Immature natural killer cell (primary cell): ENCODE data around the gene SLC2A4. TPM values are rescaled to one million over a fixed set of nuclear protein-coding genes. Genes with fewer than 3 reads are reported as not detected.
A peak's percentile ranks its signal among the peaks of the same experiment; 100 is the strongest.

Experiments used
- DNase-seq, 3 donors: peaks; one replicate each; pipeline ENCODE4 v3.0.0; 2022; ENCODE audit warnings: mixed read lengths in 1 of 3
- H3K27ac Mint-ChIP-seq, 6 donors: one replicate each; pipeline ENCODE4 v1.8.0; 2020; ENCODE audit warnings: mixed read lengths in 6 of 6, mild to moderate bottlenecking in 5 of 6, inconsistent platforms in 4 of 6, moderate library complexity in 3 of 6
- H3K27me3 Mint-ChIP-seq, 3 donors: one replicate each; pipeline ENCODE4 v1.8.0; 2020 to 2021; ENCODE audit warnings: low read depth in 3 of 3, mild to moderate bottlenecking in 3 of 3, mixed read lengths in 3 of 3, moderate library complexity in 3 of 3, inconsistent platforms in 1 of 3
- H3K36me3 Mint-ChIP-seq, 3 donors: one replicate each; pipeline ENCODE4 v1.8.0; 2020; ENCODE audit warnings: mixed read lengths in 3 of 3, inconsistent platforms in 2 of 3, mild to moderate bottlenecking in 2 of 3
- H3K4me1 Mint-ChIP-seq, 2 donors: one replicate each; pipeline ENCODE4 v1.8.0; 2020; ENCODE audit warnings: inconsistent platforms in 2 of 2, mild to moderate bottlenecking in 2 of 2, mixed read lengths in 2 of 2, moderate library complexity in 1 of 2
- H3K4me3 Mint-ChIP-seq, 5 donors: one replicate each; pipeline ENCODE4 v1.8.0; 2020; ENCODE audit warnings: mild to moderate bottlenecking in 5 of 5, mixed read lengths in 5 of 5, inconsistent platforms in 3 of 5, moderate library complexity in 3 of 5
- H3K9me3 Mint-ChIP-seq, 6 donors: one replicate each; pipeline ENCODE4 v1.8.0; 2020; ENCODE audit warnings: mild to moderate bottlenecking in 6 of 6, mixed read lengths in 6 of 6, inconsistent platforms in 4 of 6, moderate library complexity in 3 of 6
- polyA plus RNA-seq, 3 donors: library from polyadenylated mRNA; unstranded; fragments of 300-500 nt; fragmentation: Illumina TruSeq; gene quantifications; one replicate each; pipeline ENCODE4 v1.2.3, GENCODE V29; 2021

SLC2A4 gene
- polyA plus RNA-seq, 3 donors from 2014 or later = 0.26 TPM; not detected in 2

DNA sequence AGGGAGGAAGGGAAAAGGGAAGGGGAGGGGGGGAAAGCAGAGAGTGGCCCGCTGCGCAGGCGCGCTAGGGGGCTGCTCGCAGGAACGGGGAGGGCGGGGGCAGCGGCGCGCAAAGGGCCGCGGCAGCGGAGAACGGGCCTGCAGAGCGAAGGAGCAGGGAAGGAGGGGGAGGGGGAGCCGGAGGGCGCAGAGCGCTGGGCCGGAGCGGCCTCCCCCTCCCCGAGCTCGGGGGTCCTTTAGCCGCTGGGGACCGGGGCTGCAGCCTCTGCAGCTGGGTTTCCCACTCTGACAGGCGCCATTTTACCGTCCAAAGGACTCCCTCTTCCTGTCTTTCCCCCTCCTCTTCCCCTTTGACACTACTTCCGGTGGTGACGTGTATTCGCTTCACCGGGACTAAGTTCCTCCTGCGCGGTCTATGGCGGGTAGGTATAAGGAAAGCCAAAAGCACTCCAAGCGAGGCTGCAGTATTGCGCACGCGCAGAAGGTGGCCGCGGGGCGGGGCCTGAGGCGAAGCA lies 29.8 kb upstream of the SLC2A4 start, which contains the start of gene CTDNEP1:
Gene CTDNEP1 (minus strand): TSS at position 74 of the 515 bp plus-strand sequence. CDS start 438 bp downstream, outside the sequence.
- peak; percentile 99 for DNase-seq
- Mint-ChIP-seq H3K27ac (peak within 1 kb of the TSS; percentile 99 to 100 (median 100)), H3K4me1 (peaks cover 43 to 51% of the 10 kb centered on the region in 2 donors), H3K27me3 (peaks cover 11 to 13% (median 12%) of the 10 kb centered on the region in 3 donors), H3K9me3 (no peaks in the 10 kb centered on the region), H3K36me3 (peaks cover 9 to 20% (median 11%) of the 10 kb centered on the region in 3 donors), H3K4me3 (peak within 1 kb of the TSS; percentile 96 to 98 (median 97))

DNA sequence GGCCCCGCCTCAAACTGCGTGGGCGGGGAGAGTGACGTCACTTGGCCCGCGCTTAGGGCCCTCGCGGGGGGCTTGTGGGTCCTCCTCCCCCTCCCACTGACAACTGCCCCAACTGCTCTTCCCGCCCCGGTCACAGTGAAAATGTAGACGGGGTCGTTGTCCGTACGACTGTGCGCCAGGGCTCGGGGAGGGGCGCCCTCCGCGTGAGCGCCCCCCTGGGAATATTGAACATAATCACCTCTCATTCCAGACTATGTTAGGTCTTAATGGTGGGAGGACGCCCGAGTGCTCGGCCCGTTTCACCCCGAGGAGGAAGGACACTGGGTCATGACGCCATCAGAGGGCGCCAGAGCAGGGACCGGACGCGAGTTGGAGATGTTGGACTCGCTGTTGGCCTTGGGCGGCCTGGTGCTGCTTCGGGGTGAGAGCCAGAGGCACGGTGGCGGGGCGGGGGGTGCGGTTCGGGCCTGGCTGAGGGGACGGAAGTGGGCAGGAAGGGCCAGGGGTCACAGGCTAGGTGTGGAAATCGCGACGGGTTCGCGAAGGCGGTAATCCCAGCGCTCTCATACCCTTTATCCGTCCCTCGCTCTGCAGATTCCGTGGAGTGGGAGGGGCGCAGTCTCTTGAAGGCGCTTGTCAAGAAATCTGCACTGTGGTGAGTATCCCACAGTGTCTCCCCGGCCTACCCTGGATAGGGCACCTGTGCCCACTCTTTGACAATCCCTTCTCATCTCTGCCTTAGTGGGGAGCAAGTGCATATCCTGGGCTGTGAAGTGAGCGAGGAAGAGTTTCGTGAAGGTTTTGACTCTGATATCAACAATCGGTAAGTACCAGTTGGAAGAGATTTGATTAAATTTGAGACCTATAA lies 29.1 kb upstream of the SLC2A4 start, which contains the start of gene ELP5:
Gene ELP5 (plus strand): TSS at position 40 of the 868 bp plus-strand sequence. CDS start 336 bp downstream, at position 376.
- Mint-ChIP-seq H3K9me3 (no peaks in the 10 kb centered on the region), H3K36me3 (peaks cover 9 to 22% (median 13%) of the 10 kb centered on the region in 3 donors), H3K4me3 (peak within 1 kb of the TSS; percentile 96 to 98 (median 97)), H3K27me3 (peaks cover 11 to 13% (median 12%) of the 10 kb centered on the region in 3 donors), H3K4me1 (peaks cover 44 to 51% of the 10 kb centered on the region in 2 donors), H3K27ac (peak within 1 kb of the TSS; percentile 99 to 100 (median 100))
- peak; percentile 90 to 92 (median 91) for DNase-seq

DNA sequence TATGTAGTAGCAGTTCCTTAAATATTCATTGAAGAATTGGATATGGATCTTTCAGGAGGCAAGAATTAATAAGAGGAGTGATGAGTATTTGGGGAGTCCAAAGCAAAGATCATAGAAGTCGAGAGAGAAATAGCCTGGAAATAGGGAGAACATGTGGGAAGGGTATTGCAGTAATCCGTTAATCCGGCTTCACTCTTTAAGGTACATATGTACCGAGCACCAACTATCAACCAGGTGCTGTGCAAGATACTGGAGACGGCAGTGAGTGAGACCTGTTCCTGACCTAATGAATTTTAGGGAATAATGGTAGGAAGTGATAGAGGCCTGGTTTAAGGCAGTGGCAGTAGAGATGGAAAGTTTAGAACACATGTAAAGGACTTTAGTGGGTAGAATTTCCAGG lies 28.4 kb upstream of the SLC2A4 start:
- H3K4me3 Mint-ChIP-seq = peak overlapping the region; percentile 96 to 98 (median 97)

DNA sequence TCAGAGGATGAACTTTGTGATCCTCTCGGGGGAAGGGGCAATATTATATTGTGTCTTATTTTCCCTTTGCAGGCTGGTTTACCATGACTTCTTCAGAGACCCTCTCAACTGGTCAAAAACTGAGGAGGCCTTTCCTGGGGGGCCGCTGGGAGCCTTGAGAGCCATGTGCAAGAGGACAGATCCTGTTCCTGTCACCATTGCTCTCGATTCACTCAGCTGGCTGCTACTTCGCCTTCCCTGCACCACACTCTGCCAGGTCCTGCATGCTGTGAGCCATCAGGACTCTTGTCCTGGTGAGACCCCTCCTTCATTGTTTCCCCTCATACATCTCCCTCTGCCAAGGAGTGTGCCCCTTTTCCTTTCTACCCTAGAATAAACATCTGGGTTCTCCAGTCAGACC lies 27.0 kb upstream of the SLC2A4 start:
- no peak for DNase-seq
- H3K4me3 Mint-ChIP-seq = peak overlapping the region in 1 of 5 donors; percentile 52
- no peaks in the 10 kb centered on the region for H3K9me3 Mint-ChIP-seq
- H3K27me3 Mint-ChIP-seq = peaks cover 11 to 13% (median 12%) of the 10 kb centered on the region in 3 donors
- peak overlapping the region in 3 of 6 donors; percentile 60 to 77 (median 70) for H3K27ac Mint-ChIP-seq
- H3K36me3 Mint-ChIP-seq = peaks cover 9 to 27% (median 13%) of the 10 kb centered on the region in 3 donors
- peaks cover 36 to 39% of the 10 kb centered on the region in 2 donors for H3K4me1 Mint-ChIP-seq

More for the DNA sequence above, 28.4 kb upstream of the SLC2A4 start:
- H3K27ac Mint-ChIP-seq = peak overlapping the region; percentile 99 to 100 (median 100)
- H3K36me3 Mint-ChIP-seq = peaks cover 9 to 22% (median 13%) of the 10 kb centered on the region in 3 donors
- peaks cover 44 to 51% of the 10 kb centered on the region in 2 donors for H3K4me1 Mint-ChIP-seq
- H3K27me3 Mint-ChIP-seq = peaks cover 11 to 13% (median 12%) of the 10 kb centered on the region in 3 donors
- H3K9me3 Mint-ChIP-seq = no peaks in the 10 kb centered on the region
- no peak for DNase-seq

DNA sequence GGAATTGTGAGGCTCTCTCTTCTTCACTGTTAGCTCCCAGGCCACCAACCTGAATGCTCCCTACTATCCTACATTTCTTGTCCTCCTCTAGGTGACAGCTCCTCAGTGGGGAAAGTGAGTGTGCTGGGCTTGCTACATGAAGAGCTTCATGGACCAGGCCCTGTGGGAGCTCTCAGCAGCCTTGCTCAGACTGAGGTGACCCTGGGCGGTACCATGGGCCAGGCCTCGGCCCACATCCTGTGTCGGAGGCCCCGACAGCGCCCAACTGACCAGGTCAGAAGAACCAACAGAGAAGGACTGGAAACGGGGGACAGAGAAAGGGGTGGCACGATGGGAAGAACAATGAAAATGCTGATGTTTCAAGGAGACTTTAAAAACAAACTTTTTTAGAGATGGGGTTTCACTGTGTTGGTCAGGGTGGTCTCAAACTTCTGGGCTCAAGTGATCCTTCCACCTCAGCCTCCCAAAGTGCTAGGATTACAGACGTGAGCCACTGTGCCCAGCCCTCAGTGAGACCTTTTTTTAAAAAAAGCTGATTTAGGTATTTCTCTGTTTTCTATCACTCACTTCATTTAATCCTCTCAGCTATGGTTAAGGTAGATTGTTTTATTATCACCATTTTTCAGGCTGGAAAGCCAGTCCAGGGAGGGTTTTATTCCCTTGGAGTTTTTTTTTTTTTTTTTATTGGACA lies 24.6 kb upstream of the SLC2A4 start:
- no peak for DNase-seq
- Mint-ChIP-seq H3K4me1 (peaks cover 21 to 29% of the 10 kb centered on the region in 2 donors), H3K27ac (peak overlapping the region in 2 of 6 donors; percentile 72 to 83), H3K27me3 (peaks cover 9 to 14% (median 11%) of the 10 kb centered on the region in 3 donors), H3K4me3 (no peak overlapping the region), H3K9me3 (no peaks in the 10 kb centered on the region), H3K36me3 (peaks cover 9 to 27% (median 13%) of the 10 kb centered on the region in 3 donors)

DNA sequence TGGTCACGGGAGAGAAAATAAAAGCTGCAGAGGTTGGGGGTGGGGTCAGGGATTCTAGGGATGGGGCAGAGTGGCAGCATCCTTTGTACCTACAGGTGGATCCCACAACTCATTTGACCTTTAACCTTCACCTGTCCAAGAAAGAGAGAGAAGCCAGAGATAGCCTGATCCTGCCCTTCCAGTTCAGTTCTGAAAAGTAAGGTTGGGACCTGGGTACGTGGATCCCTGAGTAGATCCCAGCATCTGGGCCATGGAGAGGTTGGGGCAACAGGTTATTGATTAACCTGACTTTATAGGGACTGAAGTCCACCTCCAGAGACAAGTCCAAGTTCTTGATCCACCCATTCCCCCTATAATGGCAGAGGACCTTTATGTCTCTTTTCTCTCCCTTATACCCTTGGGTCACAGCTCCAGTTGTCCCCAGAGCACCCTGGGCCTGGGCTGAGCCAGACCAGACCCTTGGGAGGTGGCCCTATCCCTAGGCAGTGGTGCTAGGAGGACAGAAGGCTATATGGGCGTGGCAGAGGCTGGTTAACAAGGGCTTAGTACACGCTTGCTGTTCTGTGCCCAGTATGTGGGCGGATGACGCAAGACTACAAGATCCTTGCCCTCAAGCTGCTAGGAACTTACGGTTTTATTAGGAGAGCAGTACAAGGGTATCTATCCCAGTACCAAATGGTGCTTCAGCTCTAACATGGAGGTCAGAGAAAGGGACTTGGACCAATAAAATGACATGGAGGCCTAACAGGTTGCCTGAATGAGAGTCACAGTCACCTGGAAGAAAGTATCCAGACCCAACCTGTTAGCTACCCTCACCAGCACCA lies 22.6 kb upstream of the SLC2A4 start:
- Mint-ChIP-seq H3K4me3 (peak overlapping the region in 2 of 5 donors; percentile 7 to 15), H3K36me3 (peaks cover 5 to 22% (median 13%) of the 10 kb centered on the region in 3 donors), H3K27ac (peak overlapping the region in 1 of 6 donors; percentile 69), H3K4me1 (peaks cover 17 to 30% of the 10 kb centered on the region in 2 donors), H3K27me3 (peaks cover 6 to 14% (median 11%) of the 10 kb centered on the region in 3 donors), H3K9me3 (no peaks in the 10 kb centered on the region)
- no peak for DNase-seq

DNA sequence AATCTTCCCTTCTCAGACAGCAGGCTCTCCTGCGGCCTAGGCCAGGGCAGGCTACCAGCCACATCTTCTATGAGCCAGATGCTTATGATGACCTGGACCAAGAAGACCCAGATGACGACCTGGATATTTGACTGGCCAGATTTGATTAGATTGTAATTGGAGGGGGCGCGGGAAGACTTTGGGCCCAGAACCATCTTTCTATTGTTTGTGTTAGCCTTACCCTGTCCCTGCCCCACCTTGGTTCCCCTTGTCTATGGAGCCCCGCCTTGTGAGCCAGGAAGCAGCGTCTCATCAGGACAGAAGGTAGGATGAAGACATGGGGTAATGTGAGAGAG lies 22.0 kb upstream of the SLC2A4 start:
- H3K4me3 Mint-ChIP-seq = peak overlapping the region in 4 of 5 donors; percentile 7 to 42 (median 14)
- H3K9me3 Mint-ChIP-seq = no peaks in the 10 kb centered on the region
- H3K27me3 Mint-ChIP-seq = peaks cover 6 to 19% (median 13%) of the 10 kb centered on the region in 3 donors
- H3K27ac Mint-ChIP-seq = no peak overlapping the region
- no peak for DNase-seq
- peaks cover 17 to 29% of the 10 kb centered on the region in 2 donors for H3K4me1 Mint-ChIP-seq
- peaks cover 4 to 22% (median 13%) of the 10 kb centered on the region in 3 donors for H3K36me3 Mint-ChIP-seq

DNA sequence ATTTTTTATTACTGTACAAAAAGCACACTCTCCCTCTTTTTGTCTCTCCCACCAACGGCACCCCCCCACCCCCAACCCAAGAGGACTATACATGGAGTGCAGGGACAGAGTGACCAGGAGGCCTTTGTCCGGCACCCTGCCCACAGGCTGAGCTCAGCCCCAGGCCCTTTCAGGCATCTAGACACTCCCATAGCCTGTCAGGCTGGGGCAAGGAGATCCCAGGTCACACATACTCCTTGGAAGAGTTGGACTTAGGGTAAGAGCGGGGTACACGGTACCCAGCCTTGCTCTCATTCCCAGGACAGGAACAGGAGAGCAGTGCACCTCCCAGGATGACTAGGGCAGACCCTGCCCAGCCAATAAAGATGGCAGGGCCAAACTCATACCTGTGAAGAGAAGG lies 21.4 kb upstream of the SLC2A4 start:
- peaks cover 0 to 17% (median 8%) of the 10 kb centered on the region in 3 donors for H3K36me3 Mint-ChIP-seq
- DNase-seq = no peak
- no peaks in the 10 kb centered on the region for H3K9me3 Mint-ChIP-seq
- H3K27me3 Mint-ChIP-seq = peaks cover 6 to 24% (median 15%) of the 10 kb centered on the region in 3 donors
- peak overlapping the region; percentile 50 to 71 (median 63) for H3K4me3 Mint-ChIP-seq
- peaks cover 17 to 27% of the 10 kb centered on the region in 2 donors for H3K4me1 Mint-ChIP-seq
- H3K27ac Mint-ChIP-seq = peak overlapping the region in 1 of 6 donors; percentile 50

DNA sequence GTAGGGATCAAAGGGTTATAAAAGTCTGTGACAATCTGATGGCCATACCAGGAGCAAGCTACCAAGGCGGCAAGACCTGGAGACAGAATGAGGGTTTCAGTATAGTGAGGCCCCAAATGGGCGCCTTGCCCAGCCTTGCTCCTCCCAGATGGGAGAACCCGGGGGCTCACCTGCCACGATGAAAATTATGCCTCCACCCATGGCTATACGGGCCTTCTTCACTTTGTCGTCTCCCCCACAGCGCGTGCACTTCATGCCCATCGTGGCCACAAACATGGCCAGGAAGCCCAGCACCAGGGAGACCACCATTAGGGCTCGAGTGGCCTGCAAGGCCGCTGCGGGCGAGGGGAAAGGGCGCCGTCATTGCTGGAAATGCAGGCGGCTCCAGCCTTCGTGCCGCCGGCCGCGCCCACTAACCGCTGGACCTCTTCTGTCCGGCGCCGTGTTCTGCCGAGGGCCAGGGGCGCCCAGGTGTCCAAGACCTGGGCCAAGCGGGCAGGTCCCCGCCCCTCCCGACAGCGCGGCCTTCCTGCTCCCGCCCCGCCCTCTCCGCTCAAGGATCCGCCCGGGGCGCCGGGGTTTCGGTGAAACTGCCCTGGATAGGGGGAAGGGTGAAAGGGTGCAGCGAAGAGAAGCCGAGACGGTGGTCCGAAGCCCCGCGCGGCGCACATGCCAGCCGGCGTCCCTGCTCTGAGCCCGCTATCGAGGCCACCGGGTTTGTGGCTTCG lies 20.7 kb upstream of the SLC2A4 start:
- H3K4me3 Mint-ChIP-seq = peak overlapping the region; percentile 66 to 80 (median 72)
- H3K4me1 Mint-ChIP-seq = peaks cover 17 to 27% of the 10 kb centered on the region in 2 donors
- H3K27ac Mint-ChIP-seq = no peak overlapping the region
- H3K27me3 Mint-ChIP-seq = peaks cover 7 to 26% (median 15%) of the 10 kb centered on the region in 3 donors
- H3K9me3 Mint-ChIP-seq = no peaks in the 10 kb centered on the region
- DNase-seq = peak in 2 of 3 donors; percentile 26
- peaks cover 0 to 17% (median 8%) of the 10 kb centered on the region in 3 donors for H3K36me3 Mint-ChIP-seq

DNA sequence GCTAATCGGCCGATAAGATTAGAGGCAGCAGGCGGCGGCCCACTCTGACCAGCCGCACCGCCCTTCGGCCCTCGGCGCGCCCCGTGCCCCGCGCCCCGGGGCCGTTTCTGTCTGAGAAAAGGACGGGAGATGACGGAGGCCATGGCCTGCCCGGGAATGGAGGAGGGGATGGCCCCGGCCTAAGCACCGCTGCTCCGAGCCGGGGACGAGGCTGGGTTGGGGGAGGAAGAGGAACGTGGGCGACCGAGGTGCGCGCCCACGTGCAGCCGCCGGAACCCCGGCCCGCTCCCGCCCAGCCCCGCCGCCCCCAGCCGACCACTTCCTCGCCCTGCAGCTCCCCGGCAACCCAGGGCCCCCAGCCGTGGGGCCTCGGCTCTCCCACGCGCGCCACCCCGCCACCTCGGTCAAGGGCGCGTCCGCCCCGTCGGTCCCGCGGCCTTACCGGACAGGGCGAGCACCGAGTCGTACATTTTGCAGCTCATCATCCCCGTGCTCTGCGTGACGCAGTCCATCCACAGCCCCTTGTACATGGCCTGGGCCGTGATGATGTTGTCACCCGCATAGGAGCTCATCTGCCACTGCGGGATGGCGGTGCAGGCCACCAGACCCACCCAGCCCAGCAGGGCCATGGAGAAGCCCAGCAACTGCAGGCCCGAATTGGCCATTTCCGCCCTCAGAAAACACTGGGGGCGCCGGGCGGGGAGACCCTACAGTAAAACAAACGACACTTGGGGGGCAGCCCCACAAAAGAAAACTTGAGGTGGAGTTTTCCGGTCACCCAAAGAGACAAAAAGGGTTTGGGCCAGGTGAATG lies 19.9 kb upstream of the SLC2A4 start:
- H3K4me3 Mint-ChIP-seq = peak overlapping the region; percentile 72 to 80 (median 73)
- peak overlapping the region in 1 of 6 donors; percentile 53 for H3K27ac Mint-ChIP-seq
- peak; percentile 33 to 35 (median 33) for DNase-seq
- peaks cover 17 to 27% of the 10 kb centered on the region in 2 donors for H3K4me1 Mint-ChIP-seq
- H3K27me3 Mint-ChIP-seq = peaks cover 5 to 30% (median 16%) of the 10 kb centered on the region in 3 donors
- no peaks in the 10 kb centered on the region for H3K9me3 Mint-ChIP-seq
- peaks cover 0 to 12% (median 4%) of the 10 kb centered on the region in 3 donors for H3K36me3 Mint-ChIP-seq

DNA sequence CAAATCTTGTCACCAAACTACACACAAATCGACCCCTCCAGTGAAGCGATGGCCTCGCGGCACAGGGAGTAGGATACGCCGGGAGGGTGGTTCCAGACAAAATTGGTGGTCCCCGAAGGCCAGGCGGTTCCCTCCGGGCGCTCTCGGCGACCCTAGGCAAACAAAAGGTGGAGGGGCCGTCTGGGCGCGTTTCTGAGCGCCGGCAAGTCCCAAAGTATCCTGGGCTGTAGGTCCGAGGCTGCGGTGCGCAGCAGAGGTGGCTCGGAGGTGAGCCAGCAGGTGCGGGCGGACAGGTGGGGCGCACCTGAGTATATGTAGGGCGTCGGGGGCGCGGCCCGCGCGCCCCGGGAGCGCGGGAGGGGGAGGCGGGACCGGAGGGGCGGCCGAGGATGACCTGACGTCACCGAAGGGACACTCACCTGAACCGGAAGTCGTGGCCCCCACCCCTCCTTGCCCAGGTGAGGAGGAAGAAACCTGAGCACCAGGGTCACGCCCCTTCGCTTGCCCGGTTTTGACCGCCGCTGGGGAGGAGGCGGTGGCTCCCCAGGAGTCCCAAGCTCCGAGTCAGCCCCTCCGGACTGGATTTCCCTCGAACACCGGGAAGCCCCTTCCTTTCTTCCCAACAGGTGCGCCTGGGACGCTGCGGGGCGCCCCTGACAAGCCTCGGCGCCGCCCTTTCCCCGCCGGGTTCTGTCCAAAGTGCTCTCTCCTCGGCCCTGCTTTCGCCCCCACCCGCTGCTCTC lies 19.2 kb upstream of the SLC2A4 start, which contains the start of gene CLDN7:
Gene CLDN7 (minus strand): TSS at position 287 of the 743 bp plus-strand sequence. CDS start 435 bp downstream, outside the sequence.
- H3K36me3 Mint-ChIP-seq = peaks cover 0 to 8% (median 0%) of the 10 kb centered on the region in 3 donors
- peaks cover 17 to 25% of the 10 kb centered on the region in 2 donors for H3K4me1 Mint-ChIP-seq
- DNase-seq = no peak
- peak within 1 kb of the TSS; percentile 72 to 80 (median 73) for H3K4me3 Mint-ChIP-seq
- H3K9me3 Mint-ChIP-seq = no peaks in the 10 kb centered on the region
- peaks cover 5 to 33% (median 18%) of the 10 kb centered on the region in 3 donors for H3K27me3 Mint-ChIP-seq
- peak within 1 kb of the TSS in 5 of 6 donors; percentile 23 to 67 (median 36) for H3K27ac Mint-ChIP-seq
